IMR-90 (cell line): ENCODE results near the gene CD19. TPM values are rescaled to one million over a fixed set of nuclear protein-coding genes. Genes with fewer than 3 reads are reported as not detected.

Experiments
- ATAC-seq: fragments of 200-7000 bp; cut with Tn5 transposase; 2 replicates; pipeline ENCODE4 v1.9.1; 2020; ENCODE audit warnings: low read depth, mild to moderate bottlenecking, moderate library complexity
- BruUV-seq: library from RNA; stranded (reverse); fragments of 400-500 nt; replicated peaks from 2 replicates; lab custom pipeline; 2021; lab: Mats Ljungman, UMichigan
- CTCF ChIA-PET: fragments of 300-600 bp; formaldehyde crosslinking; extraction: SDS; loops from one replicate; lab custom pipeline; 2021; ENCODE audit warnings: antibody characterized with exemption; lab: Yijun Ruan, JAX
- POLR2A ChIA-PET: fragments of 300-600 bp; sonication (Branson Sonifier 250); formaldehyde crosslinking; loops from one replicate; lab custom pipeline; 2022; ENCODE audit warnings: antibody characterized with exemption; ENCODE audit not compliant: unreplicated experiment; lab: Charles Lee
- DNase-seq: peaks from one replicate; pipeline ENCODE4 v3.0.0; 2013
- H2AFZ ChIP-seq: replicated peaks from 2 replicates; pipeline ENCODE3; 2013; ENCODE audit warnings: low read length, mild to moderate bottlenecking; ENCODE audit not compliant: poor library complexity
- H2AK5ac ChIP-seq: 2 replicates; pipeline ENCODE4 v1.6.1; 2013; ENCODE audit warnings: low read depth, low read length, inconsistent platforms
- H2AK9ac ChIP-seq: replicated peaks from 2 replicates; pipeline ENCODE3; 2013; ENCODE audit warnings: mild to moderate bottlenecking, low read depth, low read length, moderate library complexity; ENCODE audit not compliant: poor library complexity
- H2BK120ac ChIP-seq: 2 replicates; pipeline ENCODE4 v1.6.1; 2013; ENCODE audit warnings: low read depth, low read length, inconsistent platforms
- H2BK15ac ChIP-seq: 3 replicates; pipeline ENCODE4 v1.6.1; 2013; ENCODE audit warnings: low read depth, low read length, inconsistent platforms
- H2BK20ac ChIP-seq: 2 replicates; pipeline ENCODE4 v1.6.1; 2013; ENCODE audit warnings: low read depth, mild to moderate bottlenecking, inconsistent platforms, low read length, moderate library complexity
- H2BK5ac ChIP-seq: 2 replicates; pipeline ENCODE4 v1.6.1; 2013; ENCODE audit warnings: mild to moderate bottlenecking, low read depth, low read length, inconsistent platforms; ENCODE audit not compliant: poor library complexity, severe bottlenecking
- H3K14ac ChIP-seq: replicated peaks from 2 replicates; pipeline ENCODE4 v1.6.1; 2013; ENCODE audit warnings: low read depth, low read length, inconsistent platforms
- H3K18ac ChIP-seq: 2 replicates; pipeline ENCODE4 v1.6.1; 2013; ENCODE audit warnings: low read depth, low read length, control low read depth
- H3K23ac ChIP-seq: 2 replicates; pipeline ENCODE4 v1.6.1; 2013; ENCODE audit warnings: low read depth, low read length, inconsistent platforms
- H3K27ac ChIP-seq: 2 replicates; pipeline ENCODE4 v1.5.1; 2013; ENCODE audit warnings: mild to moderate bottlenecking, control low read depth, low read length; ENCODE audit not compliant: insufficient read depth
- H3K27me3 ChIP-seq: 2 replicates; pipeline ENCODE4 v1.6.1; 2013; ENCODE audit warnings: low read length; ENCODE audit not compliant: control insufficient read depth, insufficient read depth
- H3K36me3 ChIP-seq: 2 replicates; pipeline ENCODE4 v1.6.1; 2013; ENCODE audit warnings: low read length, mixed read lengths; ENCODE audit not compliant: control insufficient read depth, insufficient read depth
- H3K4ac ChIP-seq: 2 replicates; pipeline ENCODE4 v1.6.1; 2013; ENCODE audit warnings: low read depth, low read length, inconsistent platforms
- H3K4me1 ChIP-seq: 2 replicates; pipeline ENCODE4 v1.6.1; 2013; ENCODE audit warnings: low read length, mixed read lengths; ENCODE audit not compliant: control insufficient read depth, insufficient read depth
- H3K4me2 ChIP-seq: 2 replicates; pipeline ENCODE4 v1.6.1; 2013; ENCODE audit warnings: low read depth, mild to moderate bottlenecking, control low read depth, low read length, moderate library complexity
- H3K4me3 ChIP-seq: 2 replicates; pipeline ENCODE4 v1.5.1; 2013; ENCODE audit warnings: low read depth, mild to moderate bottlenecking, control low read depth, low read length, moderate library complexity; ENCODE audit not compliant: insufficient read depth
- H3K56ac ChIP-seq: 2 replicates; pipeline ENCODE4 v1.6.1; 2013; ENCODE audit warnings: low read length, inconsistent platforms; ENCODE audit not compliant: insufficient read depth; ENCODE audit errors: extremely low read depth
- H3K79me1 ChIP-seq, 2 experiments: 2 replicates each; pipeline ENCODE4 v1.6.1; 2013; ENCODE audit warnings: low read length in 2 of 2, inconsistent platforms in 1 of 2, low read depth in 1 of 2
- H3K9ac ChIP-seq: 2 replicates; pipeline ENCODE4 v1.6.1; 2013; ENCODE audit warnings: low read depth, low read length, control low read depth
- H3K9me1 ChIP-seq: 2 replicates; pipeline ENCODE4 v1.6.1; 2013; ENCODE audit warnings: low read length, inconsistent platforms; ENCODE audit not compliant: insufficient read depth
- H3K9me3 ChIP-seq: 2 replicates; pipeline ENCODE4 v1.6.1; 2013; ENCODE audit warnings: low read length; ENCODE audit not compliant: control insufficient read depth, insufficient read depth
- H4K20me1 ChIP-seq: 2 replicates; pipeline ENCODE4 v1.6.1; 2013; ENCODE audit warnings: low read length, inconsistent platforms; ENCODE audit not compliant: insufficient read depth
- H4K5ac ChIP-seq: 2 replicates; pipeline ENCODE4 v1.6.1; 2013; ENCODE audit warnings: mild to moderate bottlenecking, low read depth, low read length, control low read depth
- H4K8ac ChIP-seq, 2 experiments: 2 replicates each; pipeline ENCODE4 v1.6.1; 2013; ENCODE audit warnings: low read depth in 2 of 2, low read length in 2 of 2, control low read depth in 1 of 2, inconsistent platforms in 1 of 2
- H4K91ac ChIP-seq: 2 replicates; pipeline ENCODE4 v1.6.1; 2013; ENCODE audit warnings: low read depth, low read length, inconsistent platforms; ENCODE audit not compliant: insufficient read depth
- BHLHE40 ChIP-seq: fragments of 150-350 bp; IDR thresholded peaks from 2 replicates; pipeline ENCODE4 v1.6.1; 2016; ENCODE audit warnings: mild to moderate bottlenecking, low read depth, low read length
- CEBPB ChIP-seq: IDR thresholded peaks from 2 replicates; pipeline ENCODE4 v1.6.1; 2012; ENCODE audit warnings: low read depth, low read length, improper control_type of control experiment
- CHD1 ChIP-seq: IDR thresholded peaks from 2 replicates; pipeline ENCODE4 v1.6.1; 2012; ENCODE audit warnings: low read depth, low read length, improper control_type of control experiment
- FOS ChIP-seq: fragments of 150-350 bp; IDR thresholded peaks from 2 replicates; pipeline ENCODE4 v1.6.1; 2016; ENCODE audit warnings: low read depth, low read length
- MAFK ChIP-seq: IDR thresholded peaks from 2 replicates; pipeline ENCODE4 v1.6.1; 2012; ENCODE audit warnings: low read depth, low read length, improper control_type of control experiment
- MAZ ChIP-seq: IDR thresholded peaks from 2 replicates; pipeline ENCODE4 v1.6.1; 2012; ENCODE audit warnings: low read depth, mild to moderate bottlenecking, low read length, improper control_type of control experiment, moderate library complexity, borderline replicate concordance
- MXI1 ChIP-seq: IDR thresholded peaks from 2 replicates; pipeline ENCODE4 v1.6.1; 2012; ENCODE audit warnings: low read depth, mild to moderate bottlenecking, low read length, moderate library complexity, borderline replicate concordance
- POLR2A ChIP-seq: IDR thresholded peaks from 2 replicates; pipeline ENCODE4 v1.6.1; 2012; ENCODE audit warnings: mild to moderate bottlenecking, low read depth, low read length
- RCOR1 ChIP-seq: IDR thresholded peaks from 2 replicates; pipeline ENCODE4 v1.6.1; 2012; ENCODE audit warnings: mild to moderate bottlenecking, low read length, improper control_type of control experiment; ENCODE audit not compliant: insufficient replicate concordance
- RFX5 ChIP-seq: IDR thresholded peaks from 2 replicates; pipeline ENCODE4 v1.8.0; 2012; ENCODE audit warnings: low read depth, mild to moderate bottlenecking, low read length, moderate library complexity
- SMC3 ChIP-seq: fragments of 150-350 bp; IDR thresholded peaks from 2 replicates; pipeline ENCODE4 v1.6.1; 2016; ENCODE audit warnings: low read depth, mild to moderate bottlenecking, antibody characterized with exemption, low read length, moderate library complexity
- WGBS, 2 experiments: methylation state at CpG; one replicate each; pipeline versions ENCODE4 v1.1.5 to v1.1.7; 2013; ENCODE audit warnings: missing lambda C conversion rate in 2 of 2; ENCODE audit not compliant: insufficient read length in 1 of 2; ENCODE audit errors: extremely low coverage in 2 of 2; 5-methylcytosine and 5-hydroxymethylcytosine counted together
- dilution Hi-C: fragments of 300-500 bp; cut with HindIII; formaldehyde crosslinking; loops from one replicate; pipeline ENCODE4 v1.14.3; 2018; ENCODE audit warnings: low sequenced_read_pairs; ENCODE audit not compliant: unreplicated experiment
- in situ Hi-C: fragments of 300-500 bp; cut with MboI; formaldehyde crosslinking; loops from 3 replicates; pipeline ENCODE4 v1.14.3; 2019; ENCODE audit warnings: low sequenced_read_pairs, inconsistent platforms, mixed read lengths
- intact Hi-C: fragments of 100-400 bp; cut with micrococcal nuclease; formaldehyde crosslinking; loops from 2 replicates; pipeline ENCODE4 v1.10.0; 2022
- polyA plus RNA-seq, 3 experiments: library from polyadenylated mRNA; depleted of rRNA; stranded (reverse); fragments of >200 nt; gene quantifications; 2 replicates each; pipeline ENCODE4 v1.2.3, GENCODE V29; 2012; ENCODE audit warnings: low replicate concordance in 1 of 3
- total RNA-seq: library from RNA; depleted of rRNA; stranded (reverse); fragments of >200 nt; gene quantifications from 2 replicates; pipeline ENCODE4 v1.2.3, GENCODE V29; 2012
- TF ChIP-seq, protein P1 (sequence below): fragments of 150-350 bp; IDR thresholded peaks from 2 replicates; pipeline ENCODE4 v1.6.1; 2017; ENCODE audit warnings: mild to moderate bottlenecking, antibody characterized with exemption, low read length, low read depth
- TF ChIP-seq, protein P2 (sequence below): fragments of 150-350 bp; IDR thresholded peaks from 2 replicates; pipeline ENCODE4 v1.6.1; 2016; ENCODE audit warnings: low read depth, mild to moderate bottlenecking, low read length, moderate library complexity, borderline replicate concordance
- TF ChIP-seq, protein P3 (sequence below): conservative IDR thresholded peaks from 2 replicates; pipeline ENCODE4 v1.5.1; 2012; ENCODE audit warnings: mild to moderate bottlenecking, low read depth, low read length, improper control_type of control experiment

Gene CD19
- total and polyA plus RNA-seq, 2 of the 4 experiments (the other 2 are of a cell fraction) = not detected

- Histone ChIP-seq H3K4me3 (no peak overlapping the region), H3K14ac (no peak overlapping the region), H3K9me1 (peaks cover 4% of the 10 kb centered on the region; the same call in 1 of the 2 replicates), H3K9ac (no peak overlapping the region), H4K5ac (no peak overlapping the region), H2BK5ac (no peak overlapping the region), H3K27me3 (no peaks in the 10 kb centered on the region), H2BK120ac (no peak overlapping the region), H3K9me3 (no peaks in the 10 kb centered on the region), H4K8ac (no peak overlapping the region), H4K20me1 (no peaks in the 10 kb centered on the region), H3K4me1 (peaks cover 5% of the 10 kb centered on the region), H2AFZ (no peak overlapping the region), H4K91ac (no peak overlapping the region), H3K56ac (no peak overlapping the region), H3K4ac (no peak overlapping the region), H2BK20ac (no peak overlapping the region), H3K79me1 (peaks cover 3 to 4% of the 10 kb centered on the region in 2 experiments; a peak in 3 of 4 replicates), H3K36me3 (no peaks in the 10 kb centered on the region), H2AK9ac (no peak overlapping the region), H2BK15ac (no peak overlapping the region), H3K27ac (no peak overlapping the region), H3K23ac (no peak overlapping the region), H2AK5ac (no peak overlapping the region), H3K18ac (no peak overlapping the region), H3K4me2 (no peak overlapping the region)
- TF ChIP-seq RCOR1 = no peak
- TF ChIP-seq MAFK = no peak
- no peak for TF ChIP-seq POLR2A
- no peak for TF ChIP-seq CEBPB
- TF ChIP-seq, protein P1, sequence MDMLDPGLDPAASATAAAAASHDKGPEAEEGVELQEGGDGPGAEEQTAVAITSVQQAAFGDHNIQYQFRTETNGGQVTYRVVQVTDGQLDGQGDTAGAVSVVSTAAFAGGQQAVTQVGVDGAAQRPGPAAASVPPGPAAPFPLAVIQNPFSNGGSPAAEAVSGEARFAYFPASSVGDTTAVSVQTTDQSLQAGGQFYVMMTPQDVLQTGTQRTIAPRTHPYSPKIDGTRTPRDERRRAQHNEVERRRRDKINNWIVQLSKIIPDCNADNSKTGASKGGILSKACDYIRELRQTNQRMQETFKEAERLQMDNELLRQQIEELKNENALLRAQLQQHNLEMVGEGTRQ = no peak
- no peak for TF ChIP-seq RFX5
- no peak for TF ChIP-seq FOS
- no peak for TF ChIP-seq SMC3
- TF ChIP-seq, protein P2, sequence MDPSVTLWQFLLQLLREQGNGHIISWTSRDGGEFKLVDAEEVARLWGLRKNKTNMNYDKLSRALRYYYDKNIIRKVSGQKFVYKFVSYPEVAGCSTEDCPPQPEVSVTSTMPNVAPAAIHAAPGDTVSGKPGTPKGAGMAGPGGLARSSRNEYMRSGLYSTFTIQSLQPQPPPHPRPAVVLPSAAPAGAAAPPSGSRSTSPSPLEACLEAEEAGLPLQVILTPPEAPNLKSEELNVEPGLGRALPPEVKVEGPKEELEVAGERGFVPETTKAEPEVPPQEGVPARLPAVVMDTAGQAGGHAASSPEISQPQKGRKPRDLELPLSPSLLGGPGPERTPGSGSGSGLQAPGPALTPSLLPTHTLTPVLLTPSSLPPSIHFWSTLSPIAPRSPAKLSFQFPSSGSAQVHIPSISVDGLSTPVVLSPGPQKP = no peak
- no peak for TF ChIP-seq MAZ
- TF ChIP-seq CHD1 = no peak
- TF ChIP-seq, protein P3, sequence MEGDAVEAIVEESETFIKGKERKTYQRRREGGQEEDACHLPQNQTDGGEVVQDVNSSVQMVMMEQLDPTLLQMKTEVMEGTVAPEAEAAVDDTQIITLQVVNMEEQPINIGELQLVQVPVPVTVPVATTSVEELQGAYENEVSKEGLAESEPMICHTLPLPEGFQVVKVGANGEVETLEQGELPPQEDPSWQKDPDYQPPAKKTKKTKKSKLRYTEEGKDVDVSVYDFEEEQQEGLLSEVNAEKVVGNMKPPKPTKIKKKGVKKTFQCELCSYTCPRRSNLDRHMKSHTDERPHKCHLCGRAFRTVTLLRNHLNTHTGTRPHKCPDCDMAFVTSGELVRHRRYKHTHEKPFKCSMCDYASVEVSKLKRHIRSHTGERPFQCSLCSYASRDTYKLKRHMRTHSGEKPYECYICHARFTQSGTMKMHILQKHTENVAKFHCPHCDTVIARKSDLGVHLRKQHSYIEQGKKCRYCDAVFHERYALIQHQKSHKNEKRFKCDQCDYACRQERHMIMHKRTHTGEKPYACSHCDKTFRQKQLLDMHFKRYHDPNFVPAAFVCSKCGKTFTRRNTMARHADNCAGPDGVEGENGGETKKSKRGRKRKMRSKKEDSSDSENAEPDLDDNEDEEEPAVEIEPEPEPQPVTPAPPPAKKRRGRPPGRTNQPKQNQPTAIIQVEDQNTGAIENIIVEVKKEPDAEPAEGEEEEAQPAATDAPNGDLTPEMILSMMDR = no peak
- no peak for TF ChIP-seq MXI1
- no peak for TF ChIP-seq BHLHE40
- WGBS, 2 experiments = no CpG with 5 or more reads among the region's 4 CpGs
- in situ Hi-C loops = no loop called here
- no peak for DNase-seq
- ATAC-seq = no peak
- ChIA-PET CTCF (no interaction called here), POLR2A (no interaction called here)
- no TSS peak for BruUV-seq
- dilution Hi-C loops = no loop called here
- intact Hi-C loops = loop anchor here (5.0 kb wide), 2 partner anchors 84 to 124 kb away; partner anchors contain the start of genes ATXN2L and SH2B1
Measured at GRCh38 chr16:28946681-28947080, 14.9 kb downstream of the CD19 start.
